Dendritic cell treated with granulocyte-macrophage colony-stimulating factor and Interleukin-4, amounts not matched to agents 40 ng/mL and 50 ng/mL, for 4 days (primary cell): ENCODE measurements around the gene NR2C2.
A peak's percentile ranks its signal among the peaks of the same experiment; 100 is the strongest.
"Not testable (repeated sequence)": the region's sequence is repeated elsewhere in the genome, so short reads cannot be mapped to it uniquely, and the experiment has no call there.

ENCODE experiments used
- H3K27ac Mint-ChIP-seq: one replicate; pipeline ENCODE4 v1.8.0; 2022; ENCODE audit warnings: mild to moderate bottlenecking, mixed read lengths
- H3K27me3 Mint-ChIP-seq: one replicate; pipeline ENCODE4 v1.8.0; 2022; ENCODE audit warnings: mild to moderate bottlenecking, mixed read lengths
- H3K36me3 Mint-ChIP-seq: one replicate; pipeline ENCODE4 v1.8.0; 2022; ENCODE audit warnings: low read depth, mixed read lengths
- H3K4me1 Mint-ChIP-seq: one replicate; pipeline ENCODE4 v1.8.0; 2022; ENCODE audit warnings: low read depth, mixed read lengths
- H3K4me3 Mint-ChIP-seq: one replicate; pipeline ENCODE4 v1.8.0; 2022; ENCODE audit warnings: mild to moderate bottlenecking, moderate library complexity, mixed read lengths
- H3K9me3 Mint-ChIP-seq: one replicate; pipeline ENCODE4 v1.8.0; 2022; ENCODE audit warnings: mixed read lengths
- intact Hi-C: fragments of 100-400 bp; cut with micrococcal nuclease; formaldehyde crosslinking; loops from one replicate; pipeline ENCODE4 v1.15.0; 2022

The NR2C2 gene

GRCh38 chr3:14947100-14947885 is at the start of gene NR2C2:
NR2C2 (plus strand) TSS chr3:14947583; CDS start chr3:15003915, 56,332 bp downstream.
- peak within 1 kb of the TSS; percentile 100 for H3K27ac Mint-ChIP-seq
- H3K4me3 Mint-ChIP-seq, result peak within 1 kb of the TSS; percentile 100
- intact Hi-C loops, result loop anchor here (5.0 kb wide), 2 partner anchors 260 to 825 kb away; partner anchors contain the start of genes CAPN7 and CHCHD4
- peaks cover 35% of the 10 kb centered on the region for H3K4me1 Mint-ChIP-seq
- H3K36me3 Mint-ChIP-seq, result peaks cover 61% of the 10 kb centered on the region
- no peaks in the 10 kb centered on the region for H3K27me3 Mint-ChIP-seq
- no peaks in the 10 kb centered on the region for H3K9me3 Mint-ChIP-seq

- Mint-ChIP-seq H3K27me3 (no peaks in the 10 kb centered on the region), H3K9me3 (no peaks in the 10 kb centered on the region), H3K4me3 (no peak overlapping the region), H3K36me3 (no peaks in the 10 kb centered on the region), H3K4me1 (peaks cover 6% of the 10 kb centered on the region), H3K27ac (no peak overlapping the region)
- intact Hi-C loops, result no loop called here
Observed at GRCh38 chr3:14898929-14899328, 48.5 kb upstream of the NR2C2 start.

GRCh38 chr3:14899993-14900618 is 47.3 kb upstream of the NR2C2 start:
- H3K27ac Mint-ChIP-seq, result no peak overlapping the region
- intact Hi-C loops, result no loop called here
- H3K4me3 Mint-ChIP-seq, result no peak overlapping the region
- peaks cover 5% of the 10 kb centered on the region for H3K9me3 Mint-ChIP-seq
- peaks cover 6% of the 10 kb centered on the region for H3K4me1 Mint-ChIP-seq
- H3K27me3 Mint-ChIP-seq, result no peaks in the 10 kb centered on the region
- no peaks in the 10 kb centered on the region for H3K36me3 Mint-ChIP-seq

GRCh38 chr3:14900881-14901873 is 46.2 kb upstream of the NR2C2 start:
- Mint-ChIP-seq H3K4me3 (no peak overlapping the region), H3K27ac (no peak overlapping the region), H3K9me3 (peaks cover 14% of the 10 kb centered on the region), H3K27me3 (no peaks in the 10 kb centered on the region), H3K4me1 (peaks cover 6% of the 10 kb centered on the region), H3K36me3 (no peaks in the 10 kb centered on the region)
- intact Hi-C loops, result no loop called here

GRCh38 chr3:14902719-14903118 is 44.7 kb upstream of the NR2C2 start:
- Mint-ChIP-seq H3K9me3 (peaks cover 14% of the 10 kb centered on the region), H3K4me1 (peaks cover 6% of the 10 kb centered on the region), H3K27me3 (no peaks in the 10 kb centered on the region), H3K4me3 (no peak overlapping the region), H3K27ac (no peak overlapping the region), H3K36me3 (no peaks in the 10 kb centered on the region)
- intact Hi-C loops, result no loop called here

GRCh38 chr3:14903501-14903900 is 43.9 kb upstream of the NR2C2 start:
- H3K4me3 Mint-ChIP-seq, H3K36me3 Mint-ChIP-seq, intact Hi-C loops, H3K27me3 Mint-ChIP-seq, H3K27ac Mint-ChIP-seq, H3K4me1 Mint-ChIP-seq: not testable (repeated sequence)
- peaks cover 14% of the 10 kb centered on the region for H3K9me3 Mint-ChIP-seq

GRCh38 chr3:14905055-14905657 is 42.2 kb upstream of the NR2C2 start:
- Mint-ChIP-seq H3K4me3 (no peak overlapping the region), H3K27ac (no peak overlapping the region), H3K36me3 (no peaks in the 10 kb centered on the region), H3K27me3 (no peaks in the 10 kb centered on the region), H3K9me3 (peaks cover 14% of the 10 kb centered on the region), H3K4me1 (no peaks in the 10 kb centered on the region)
- intact Hi-C loops, result no loop called here

GRCh38 chr3:14906355-14906971 is 40.9 kb upstream of the NR2C2 start:
- no peaks in the 10 kb centered on the region for H3K4me1 Mint-ChIP-seq
- no peaks in the 10 kb centered on the region for H3K27me3 Mint-ChIP-seq
- no peak overlapping the region for H3K27ac Mint-ChIP-seq
- no peaks in the 10 kb centered on the region for H3K36me3 Mint-ChIP-seq
- intact Hi-C loops, result no loop called here
- H3K4me3 Mint-ChIP-seq, result no peak overlapping the region
- peaks cover 14% of the 10 kb centered on the region for H3K9me3 Mint-ChIP-seq

GRCh38 chr3:14907043-14907966 is 40.1 kb upstream of the NR2C2 start:
- no peaks in the 10 kb centered on the region for H3K27me3 Mint-ChIP-seq
- intact Hi-C loops, result no loop called here
- H3K27ac Mint-ChIP-seq, result no peak overlapping the region
- H3K4me1 Mint-ChIP-seq, result no peaks in the 10 kb centered on the region
- H3K4me3 Mint-ChIP-seq, result no peak overlapping the region
- peaks cover 14% of the 10 kb centered on the region for H3K9me3 Mint-ChIP-seq
- H3K36me3 Mint-ChIP-seq, result no peaks in the 10 kb centered on the region

- Mint-ChIP-seq H3K36me3 (no peaks in the 10 kb centered on the region), H3K4me3 (no peak overlapping the region), H3K9me3 (peaks cover 14% of the 10 kb centered on the region), H3K27ac (no peak overlapping the region), H3K4me1 (no peaks in the 10 kb centered on the region), H3K27me3 (no peaks in the 10 kb centered on the region)
- intact Hi-C loops, result no loop called here
Observed at GRCh38 chr3:14909250-14909649, 38.1 kb upstream of the NR2C2 start.

GRCh38 chr3:14911651-14912050 is 35.7 kb upstream of the NR2C2 start:
- H3K36me3 Mint-ChIP-seq, result no peaks in the 10 kb centered on the region
- H3K27me3 Mint-ChIP-seq, result no peaks in the 10 kb centered on the region
- H3K9me3 Mint-ChIP-seq, result no peaks in the 10 kb centered on the region
- intact Hi-C loops, result no loop called here
- no peak overlapping the region for H3K27ac Mint-ChIP-seq
- no peak overlapping the region for H3K4me3 Mint-ChIP-seq
- no peaks in the 10 kb centered on the region for H3K4me1 Mint-ChIP-seq

GRCh38 chr3:14913071-14913925 is 34.1 kb upstream of the NR2C2 start:
- no peaks in the 10 kb centered on the region for H3K36me3 Mint-ChIP-seq

More at GRCh38 chr3:14913071-14913925, 34.1 kb upstream of the NR2C2 start:
- Mint-ChIP-seq H3K4me3 (no peak overlapping the region), H3K4me1 (no peaks in the 10 kb centered on the region), H3K27ac (no peak overlapping the region), H3K9me3 (no peaks in the 10 kb centered on the region), H3K27me3 (no peaks in the 10 kb centered on the region)
- intact Hi-C loops, result no loop called here
